VCaP (cell line): ENCODE results near the gene CASK.

ENCODE experiments used
- H3K27ac ChIP-seq: fragments of 450-650 bp; 2 replicates; pipeline ENCODE4 v1.5.1; 2017
- CTCF ChIP-seq: fragments of 450-650 bp; conservative IDR thresholded peaks from 2 replicates; pipeline ENCODE4 v1.5.1; 2017; ENCODE audit warnings: mild to moderate bottlenecking, moderate library complexity

CASK gene

GRCh38 chrX:41863343-41864203 lies 59.8 kb downstream of the CASK start:
- TF ChIP-seq CTCF, result no peak
- no peak overlapping the region for H3K27ac ChIP-seq

- TF ChIP-seq CTCF, result no peak
These were observed 60.7 kb downstream of the CASK start for GRCh38 chrX:41862562-41863184.

GRCh38 chrX:41858161-41858775 lies 65.1 kb downstream of the CASK start:
- no peak for TF ChIP-seq CTCF
- H3K27ac ChIP-seq, result no peak overlapping the region

More at GRCh38 chrX:41862562-41863184, 60.7 kb downstream of the CASK start:
- H3K27ac ChIP-seq, result no peak overlapping the region

GRCh38 chrX:41857670-41858069 lies 65.7 kb downstream of the CASK start:
- TF ChIP-seq CTCF, result no peak
- H3K27ac ChIP-seq, result no peak overlapping the region

GRCh38 chrX:41846714-41847113 lies 76.6 kb downstream of the CASK start:
- no peak overlapping the region for H3K27ac ChIP-seq
- no peak for TF ChIP-seq CTCF

- H3K27ac ChIP-seq, result no peak overlapping the region
- no peak for TF ChIP-seq CTCF
These were observed 85.9 kb downstream of the CASK start for GRCh38 chrX:41837270-41837944.

GRCh38 chrX:41828826-41829225 lies 94.5 kb downstream of the CASK start:
- no peak overlapping the region for H3K27ac ChIP-seq
- no peak for TF ChIP-seq CTCF
